Activated CD4-positive, alpha-beta T cell treated with anti-CD3 and anti-CD28 coated beads, Interleukin-10, Interleukin-2, amounts not matched to agents 100 ng/mL and 50 ng/mL, durations not matched to agents 16 hours and 8 hours (primary cell): ENCODE results near the gene PLXNC1.

ENCODE experiments used
- DNase-seq: peaks from one replicate; pipeline ENCODE4 v3.0.0-alpha.2; 2020

PLXNC1 gene

DNA sequence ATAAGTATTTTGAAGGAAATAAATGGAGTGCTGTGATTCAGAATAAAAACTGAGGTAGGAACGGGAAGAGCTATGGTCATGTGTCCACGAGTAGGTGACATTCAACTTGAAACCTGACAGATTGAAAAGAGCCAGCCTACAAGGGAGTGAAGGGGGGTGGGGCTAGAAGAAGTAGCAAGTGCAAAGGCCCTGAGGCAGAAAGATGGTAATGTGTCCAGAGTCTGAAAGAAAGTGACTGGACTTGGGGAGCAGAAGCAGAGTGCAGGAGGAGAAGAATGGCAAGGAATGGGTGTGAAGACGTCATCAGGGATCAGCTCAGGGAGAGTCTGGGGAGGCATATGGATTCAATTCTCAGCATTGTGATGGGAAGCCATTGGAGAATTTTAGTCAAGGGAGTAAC lies 13.7 kb downstream of the PLXNC1 start:
- no peak for DNase-seq

DNA sequence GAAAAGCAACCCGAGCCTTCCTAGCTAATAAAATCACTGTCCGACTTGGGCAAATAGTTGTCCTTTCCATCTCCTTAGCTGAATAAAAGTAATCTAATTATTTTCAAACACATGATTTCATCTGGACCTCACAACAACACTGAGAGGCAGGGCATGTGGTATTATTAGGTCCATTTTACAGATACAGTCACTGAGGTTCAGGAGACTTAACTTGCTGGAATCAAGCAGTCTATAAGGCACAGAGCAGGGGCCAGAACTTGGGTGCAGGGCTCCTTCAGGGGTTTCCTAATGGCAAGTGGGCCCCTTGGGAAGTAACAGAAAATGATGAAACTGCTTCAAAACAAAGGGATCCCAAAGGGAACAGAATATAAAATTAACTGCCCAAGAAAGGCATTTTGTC lies 15.5 kb downstream of the PLXNC1 start:
- no peak for DNase-seq

DNA sequence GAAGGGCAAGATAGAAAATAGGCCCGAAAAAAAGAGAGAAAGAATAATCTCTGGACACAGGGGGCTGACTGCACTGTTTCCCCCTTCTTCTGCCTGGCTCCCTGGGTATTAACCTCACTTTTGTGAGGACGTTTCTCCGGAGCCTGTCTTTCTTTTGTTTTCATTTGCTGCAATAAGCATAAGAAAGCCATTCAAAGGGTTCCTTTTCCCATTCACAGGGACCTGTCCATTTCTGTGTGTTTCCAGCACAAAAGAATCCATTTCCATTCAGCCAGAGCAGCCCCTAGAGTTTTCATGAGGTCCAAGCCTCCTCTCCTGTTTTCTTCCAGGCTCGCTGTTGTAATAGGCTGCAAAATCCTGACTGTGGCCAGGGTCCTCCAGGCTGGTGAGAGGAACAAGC lies 16.8 kb downstream of the PLXNC1 start:
- DNase-seq: no peak

DNA sequence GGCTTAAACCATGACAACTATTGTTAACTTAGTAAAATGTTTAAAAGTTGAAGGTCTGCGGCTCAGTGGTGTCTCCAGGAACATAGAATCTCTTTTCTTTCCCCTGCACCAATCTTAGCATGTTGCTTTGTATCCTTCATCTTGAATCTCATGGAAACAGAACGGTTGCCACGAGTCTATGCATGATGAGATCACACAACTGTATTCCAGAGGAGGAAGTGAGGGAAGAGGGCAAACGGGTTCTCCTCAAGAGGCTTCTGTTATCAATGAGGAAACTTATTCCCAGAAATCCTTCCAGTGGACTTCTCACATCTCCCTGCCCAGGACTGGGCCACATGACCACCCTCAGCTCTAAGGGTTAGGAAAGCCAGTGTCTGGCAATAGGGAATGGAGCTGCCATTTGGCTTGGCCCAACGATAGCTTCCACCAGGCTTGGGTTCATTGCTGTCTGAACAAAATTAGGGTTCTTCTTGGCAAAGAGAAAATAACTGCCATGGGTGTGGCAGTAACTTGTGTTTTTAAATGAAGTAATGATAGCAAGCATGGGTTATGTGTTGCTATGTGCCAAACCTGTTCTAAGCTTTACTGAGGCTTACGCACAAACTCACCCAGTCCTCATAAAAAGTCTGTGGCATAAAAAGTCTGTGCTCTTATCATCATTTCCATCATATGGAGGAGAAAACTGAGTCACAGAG lies 17.4 kb downstream of the PLXNC1 start:
- no peak for DNase-seq

DNA sequence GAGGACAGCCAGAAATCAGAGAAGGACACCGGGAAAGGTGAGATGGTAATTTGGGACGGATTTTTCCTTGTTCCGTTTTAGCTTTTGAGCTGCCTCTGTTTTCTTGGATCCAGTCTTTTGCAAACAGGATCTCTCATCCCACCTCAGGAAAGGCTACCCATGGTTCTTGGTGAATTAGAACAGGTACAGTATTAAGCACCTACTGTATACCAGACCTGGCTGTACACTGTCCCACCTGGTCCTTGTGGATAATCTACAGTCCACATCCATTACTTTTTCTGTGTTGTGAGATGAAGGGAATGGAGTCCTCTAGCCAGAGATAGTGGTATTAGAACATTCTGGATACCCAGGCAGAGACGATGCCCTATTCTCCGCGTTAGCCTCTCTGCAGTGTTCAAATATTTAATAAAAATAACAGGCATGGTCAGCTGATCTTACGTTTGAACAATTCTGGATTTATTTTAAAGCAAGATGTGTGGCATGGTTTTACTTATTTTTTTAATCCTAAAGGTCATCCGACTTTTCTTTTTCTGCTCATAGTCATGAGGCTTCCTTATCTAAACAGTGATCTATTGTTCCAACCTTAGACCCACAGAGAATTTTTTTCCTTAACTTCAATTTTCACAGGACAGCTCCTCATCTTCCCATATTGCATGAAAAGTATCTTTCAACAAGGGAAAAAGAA lies 18.8 kb downstream of the PLXNC1 start:
- DNase-seq: no peak

DNA sequence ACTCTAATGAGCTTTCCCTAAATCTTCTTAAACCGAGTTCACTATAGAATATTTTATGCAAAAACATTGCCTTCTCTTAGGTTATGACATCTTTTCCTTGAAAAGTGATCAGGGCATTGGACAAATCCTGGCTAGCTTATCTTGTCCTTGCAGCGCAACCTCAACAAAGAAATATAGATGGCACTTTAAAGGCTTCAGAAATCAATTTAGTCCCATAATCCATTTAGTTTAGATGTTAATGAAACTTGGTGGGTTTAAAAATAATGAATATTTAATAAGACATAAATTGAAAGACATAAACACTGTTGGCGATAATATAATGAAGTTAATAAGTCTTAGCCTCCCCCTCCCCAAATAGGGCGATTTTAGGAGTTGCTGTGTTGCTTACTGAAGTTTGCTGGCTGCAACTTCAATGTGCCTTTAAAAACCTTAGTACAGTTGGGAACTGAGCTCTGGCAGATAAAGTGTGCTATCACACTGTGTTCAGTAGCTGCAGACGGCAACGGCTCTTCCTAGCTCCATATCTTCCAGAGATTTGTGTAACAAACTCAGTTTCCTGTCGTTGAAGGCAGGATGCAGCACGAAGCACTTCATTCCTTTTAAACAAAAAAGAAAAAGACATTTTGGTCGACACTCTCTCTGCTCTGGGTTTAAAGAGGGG lies 19.5 kb downstream of the PLXNC1 start:
- no peak for DNase-seq

DNA sequence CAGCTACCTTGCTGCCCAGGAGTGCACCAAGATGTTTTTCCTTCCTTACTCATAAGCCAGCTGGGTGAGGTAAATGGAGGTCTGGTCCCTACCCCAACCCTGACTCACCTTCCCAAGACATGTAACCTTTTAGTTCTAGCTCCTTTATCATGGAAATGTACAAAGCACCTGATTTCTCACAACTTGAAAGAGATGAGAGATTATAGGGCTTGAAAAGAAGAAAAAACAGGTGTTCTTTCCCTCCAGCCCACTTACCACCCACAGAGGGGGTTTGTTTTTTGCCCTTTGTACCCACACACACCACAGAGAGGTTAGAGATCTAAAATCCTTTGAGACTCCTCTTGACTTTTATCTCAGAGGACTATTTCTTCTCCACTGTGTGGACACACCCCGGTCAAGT lies 21.1 kb downstream of the PLXNC1 start:
- no peak for DNase-seq

DNA sequence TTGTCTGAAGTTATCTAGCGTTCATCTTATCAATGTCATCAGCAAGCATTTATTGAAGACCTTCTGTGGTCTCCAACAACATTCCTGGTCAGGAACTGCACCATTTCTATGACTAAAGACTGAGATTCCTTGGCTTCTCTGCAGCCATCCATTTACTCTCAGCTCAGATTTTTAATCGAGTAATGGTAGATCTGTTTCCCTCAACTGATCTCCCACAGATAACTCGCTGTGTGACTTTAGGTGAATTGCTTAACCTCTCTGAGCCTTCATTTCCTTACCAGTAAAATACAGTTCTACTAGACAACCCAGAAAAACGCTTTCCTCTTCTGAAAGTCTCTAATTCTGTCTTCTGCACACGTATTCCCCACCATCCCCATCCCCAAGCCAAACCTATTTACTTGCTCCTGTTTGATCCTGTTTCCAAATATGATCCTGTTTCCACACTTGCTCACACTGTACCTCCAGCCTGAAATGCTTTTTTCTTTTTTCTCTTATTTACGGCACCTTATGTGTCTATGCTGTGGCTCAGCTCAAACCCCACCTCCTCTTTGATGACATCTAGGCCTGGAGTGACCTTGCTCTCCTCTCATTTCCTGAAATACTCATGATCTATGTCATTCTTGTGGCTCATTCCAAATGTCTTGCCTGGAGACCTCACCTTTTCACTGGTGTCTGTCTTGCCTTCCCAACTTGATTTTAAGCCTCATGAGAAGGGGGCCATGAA lies 21.8 kb downstream of the PLXNC1 start:
- no peak for DNase-seq

DNA sequence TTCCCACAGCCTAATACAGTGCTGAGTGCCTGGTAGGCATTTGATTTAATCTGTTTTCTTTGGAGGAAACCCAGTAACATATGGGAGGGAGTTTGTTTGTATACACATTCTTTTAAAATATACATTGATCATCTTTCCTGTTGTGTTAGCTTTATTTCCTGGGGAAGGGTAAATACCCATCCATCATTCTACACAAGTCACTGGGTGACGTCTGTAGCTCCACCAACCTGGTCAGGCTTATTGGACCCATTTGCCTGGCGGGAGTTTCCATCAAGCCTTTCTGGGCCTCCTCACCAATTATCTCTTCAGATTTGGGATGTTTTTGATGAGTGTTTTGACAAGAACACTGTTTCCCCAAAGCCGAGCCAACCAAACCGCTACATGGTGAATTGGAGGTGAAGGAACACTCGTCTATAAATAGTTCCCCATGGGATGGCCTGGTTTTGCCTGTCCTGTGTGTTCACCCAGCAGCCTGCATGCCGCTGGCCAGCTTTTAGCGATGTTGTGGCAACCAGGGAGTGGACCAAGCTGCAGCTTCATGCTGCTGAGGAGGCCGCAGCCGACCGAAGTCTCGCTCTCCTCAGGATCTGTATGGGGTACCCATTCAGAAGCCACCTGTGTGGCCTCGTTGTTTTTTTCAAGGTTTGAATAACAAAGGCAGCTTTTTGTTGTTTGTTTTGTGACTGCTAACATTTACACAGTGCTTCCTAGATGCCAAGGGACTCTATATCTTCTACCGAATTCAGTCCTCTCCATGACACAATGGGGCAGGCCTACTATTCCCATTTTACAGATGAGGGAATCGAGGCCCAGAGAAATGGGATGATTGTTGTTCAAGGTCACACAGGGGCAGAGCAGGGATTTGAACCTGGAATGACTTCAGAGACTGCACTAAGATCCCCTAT lies 22.6 kb downstream of the PLXNC1 start:
- no peak for DNase-seq

DNA sequence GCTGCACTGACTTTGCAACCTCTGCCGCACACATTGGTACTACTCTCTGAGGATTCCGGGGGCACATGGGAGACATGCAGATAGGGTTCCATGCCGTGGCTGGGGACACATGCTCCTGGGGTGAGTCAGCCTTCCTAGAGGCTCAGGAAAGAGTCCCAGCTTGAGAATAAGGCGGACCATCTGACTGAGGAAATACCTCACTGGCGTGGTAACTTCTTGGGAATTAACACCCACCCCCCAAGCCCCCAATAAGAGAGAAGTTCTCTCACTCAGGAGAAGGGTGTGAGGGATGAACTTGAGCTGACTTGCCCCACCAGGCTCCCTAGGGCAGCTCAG lies 23.2 kb downstream of the PLXNC1 start:
- no peak for DNase-seq

DNA sequence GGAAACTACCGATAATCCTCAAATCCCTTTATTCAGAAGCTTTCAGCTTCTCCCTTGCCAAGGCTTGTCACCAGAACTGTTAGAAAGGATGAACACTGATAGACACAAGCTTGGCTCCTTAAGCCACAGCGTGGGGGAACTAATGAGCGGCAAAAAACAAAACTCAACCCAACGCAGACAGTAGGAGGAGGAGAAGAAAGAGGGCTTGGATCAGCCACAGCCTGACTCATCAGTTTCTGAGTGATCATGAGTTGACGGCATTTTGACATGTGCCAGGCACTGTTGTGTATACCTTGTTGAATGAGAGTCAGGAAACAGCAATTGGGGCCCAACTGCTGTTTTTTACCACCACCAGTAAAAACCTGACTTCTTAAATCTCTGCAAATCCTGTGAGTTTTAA lies 23.7 kb downstream of the PLXNC1 start:
- peak; percentile 81 for DNase-seq

DNA sequence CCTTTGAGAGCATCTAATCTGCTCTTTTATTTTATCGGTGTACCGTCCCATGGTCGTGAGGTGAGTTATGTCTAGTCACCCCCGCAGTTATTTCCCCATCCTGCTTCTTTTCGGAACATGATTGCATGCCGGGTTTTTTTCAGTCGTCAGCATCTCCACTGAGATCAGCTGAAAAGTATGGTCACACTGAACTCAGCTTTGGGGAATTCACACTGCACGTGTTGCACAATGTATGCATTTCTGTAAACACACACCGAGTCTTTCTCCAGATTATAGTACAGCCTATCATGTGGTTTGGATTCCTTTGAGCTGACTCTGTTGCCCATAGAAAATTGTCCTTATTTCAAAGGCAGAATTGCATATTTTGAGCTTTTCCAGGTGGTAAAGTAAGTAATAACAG lies 24.6 kb downstream of the PLXNC1 start:
- DNase-seq: peak; percentile 17

DNA sequence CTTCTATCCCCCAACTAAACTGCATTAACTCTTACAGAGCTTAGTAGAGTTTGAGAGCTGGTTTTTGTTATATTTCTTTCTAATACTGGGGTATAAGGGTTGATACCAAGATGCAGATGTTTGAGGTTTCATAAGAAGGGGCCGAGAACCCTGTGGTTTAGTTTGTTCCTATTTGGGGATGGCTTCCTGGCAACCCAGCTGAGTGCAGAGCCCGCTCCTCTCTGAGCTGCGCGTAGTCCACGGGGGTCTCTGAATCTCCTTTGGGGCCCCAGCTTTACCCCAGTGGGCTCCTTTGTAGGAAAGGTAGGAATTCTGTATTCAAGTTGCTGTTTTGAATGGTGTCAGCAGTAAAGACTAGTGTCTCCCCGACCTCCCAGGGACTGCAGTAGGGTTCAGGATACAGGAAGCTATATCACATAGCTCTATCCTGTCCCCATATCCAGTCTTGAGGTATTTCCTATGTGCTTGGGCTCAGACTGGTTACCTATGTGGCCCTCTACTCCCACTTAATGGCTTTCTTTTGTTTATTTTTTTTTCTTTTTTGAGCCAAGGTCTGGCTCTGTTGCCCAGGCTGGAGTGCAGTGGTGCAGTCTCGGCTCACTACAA lies 25.4 kb downstream of the PLXNC1 start:
- no peak for DNase-seq

DNA sequence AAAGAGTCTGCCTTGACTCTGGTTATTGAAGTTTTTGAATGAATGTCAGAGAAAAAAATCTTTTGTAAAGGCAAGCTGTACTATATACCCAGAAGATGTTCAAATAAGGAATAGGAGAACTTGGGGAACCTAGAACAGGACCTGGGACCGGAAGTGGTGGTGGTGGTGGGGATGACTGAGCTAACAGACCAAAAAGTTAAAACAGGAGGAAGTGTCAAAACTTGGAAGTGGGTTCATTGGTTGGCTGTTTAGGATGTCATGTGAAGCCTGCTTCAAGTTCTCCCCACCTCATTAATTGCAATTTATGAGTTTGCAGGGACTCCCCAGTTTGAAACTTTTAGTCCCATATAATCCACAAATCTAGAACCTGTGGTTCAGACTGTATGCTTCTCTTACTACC lies 26.2 kb downstream of the PLXNC1 start:
- peak; percentile 72 for DNase-seq

DNA sequence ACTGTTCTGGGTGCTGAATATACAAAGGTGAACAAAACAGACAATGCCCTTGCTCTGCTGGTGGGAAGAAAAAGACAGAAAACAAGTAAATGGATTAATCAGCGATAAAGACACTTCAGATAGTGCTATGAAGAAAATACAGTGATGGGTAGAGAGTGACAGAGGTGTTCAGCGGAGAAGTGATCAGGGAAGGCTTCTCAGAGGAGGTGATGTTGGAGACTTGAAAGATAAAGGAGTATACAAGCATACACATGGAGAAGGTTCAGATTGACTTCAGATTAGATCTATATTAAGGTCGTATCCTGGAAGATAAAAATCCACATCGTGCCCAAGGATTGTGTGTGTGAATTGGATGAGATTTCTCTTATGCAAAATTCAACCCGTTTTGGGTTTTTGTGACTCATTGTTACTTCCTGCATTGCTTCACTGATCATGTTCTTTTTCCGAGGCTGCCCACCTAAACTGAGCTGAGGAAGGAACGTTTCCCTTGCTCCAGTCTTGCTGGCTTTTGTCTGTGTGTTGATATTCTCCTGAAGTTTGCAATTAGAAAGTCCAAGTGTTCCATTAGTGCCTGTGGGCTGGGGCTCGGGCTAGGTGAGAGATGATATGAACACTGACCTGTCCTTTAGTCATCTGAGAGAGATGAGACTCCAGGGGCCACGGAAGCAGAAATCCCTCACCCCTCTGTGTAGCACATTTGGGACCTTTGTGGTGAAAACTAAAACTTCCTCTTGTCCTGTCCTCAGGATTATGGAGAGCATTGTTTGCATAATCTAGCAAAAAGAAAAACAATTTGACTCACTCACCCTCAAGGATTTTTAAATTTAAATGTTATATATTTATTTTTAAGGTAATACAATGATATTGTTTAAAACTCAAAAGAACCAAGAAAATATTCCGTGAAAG lies 27.6 kb downstream of the PLXNC1 start:
- peak; percentile 45 for DNase-seq

DNA sequence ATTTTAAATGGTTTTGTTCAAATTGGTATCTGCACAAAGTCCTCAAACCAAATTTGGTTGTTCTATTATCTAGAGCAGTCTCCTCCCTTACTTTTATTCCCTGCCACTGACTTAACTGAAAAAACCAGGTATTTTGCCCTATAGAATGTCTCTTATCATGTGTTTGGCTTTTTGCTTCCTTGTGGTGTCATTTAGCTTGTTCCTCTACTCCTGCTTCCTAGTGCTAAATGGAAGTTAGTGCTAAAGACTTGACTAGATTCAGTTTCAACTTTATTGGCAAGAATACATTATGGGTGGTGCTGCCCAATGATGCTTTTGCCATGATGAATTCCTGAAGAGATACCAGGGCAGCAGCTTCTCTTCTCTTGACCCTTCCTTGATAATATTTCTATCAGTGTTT lies 29.7 kb downstream of the PLXNC1 start:
- no peak for DNase-seq

DNA sequence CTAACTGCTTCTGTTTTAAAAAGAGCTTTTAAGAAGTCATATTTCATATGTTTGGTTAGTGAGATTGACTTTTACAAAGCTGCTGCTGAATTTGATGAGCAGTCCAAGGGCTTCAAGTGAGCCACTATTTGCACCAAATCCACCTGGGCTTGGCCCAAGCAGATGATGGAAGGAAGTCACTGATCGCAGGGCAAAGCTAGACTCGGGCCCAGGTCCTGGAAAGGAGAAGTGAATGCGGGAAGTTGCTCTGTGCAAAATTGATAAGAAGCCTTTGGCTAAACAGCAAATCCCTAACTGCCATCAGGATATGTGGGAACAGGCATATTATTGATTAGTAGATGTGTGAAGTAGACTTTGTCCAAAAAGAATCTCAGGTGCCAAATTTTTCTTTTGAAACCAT lies 30.5 kb downstream of the PLXNC1 start:
- DNase-seq: no peak

DNA sequence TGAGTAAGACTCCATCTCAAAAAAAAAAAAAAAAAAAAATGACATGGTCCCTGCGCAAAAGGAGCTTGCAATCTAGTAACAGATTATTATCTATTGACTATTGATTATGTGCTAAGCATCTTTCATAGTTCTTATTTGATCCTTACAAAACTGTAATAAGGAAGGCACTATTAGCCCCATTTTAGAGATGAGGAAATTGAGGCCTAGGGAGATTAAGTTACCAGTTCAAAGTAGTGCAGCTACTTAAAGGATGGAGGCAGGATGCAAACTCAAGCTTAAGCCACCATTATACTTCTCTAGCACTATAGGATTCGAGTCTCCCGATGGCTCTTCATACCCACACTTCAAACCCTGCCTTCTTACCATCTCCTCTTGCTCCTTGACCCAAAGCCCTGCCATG lies 31.3 kb downstream of the PLXNC1 start:
- no peak for DNase-seq

DNA sequence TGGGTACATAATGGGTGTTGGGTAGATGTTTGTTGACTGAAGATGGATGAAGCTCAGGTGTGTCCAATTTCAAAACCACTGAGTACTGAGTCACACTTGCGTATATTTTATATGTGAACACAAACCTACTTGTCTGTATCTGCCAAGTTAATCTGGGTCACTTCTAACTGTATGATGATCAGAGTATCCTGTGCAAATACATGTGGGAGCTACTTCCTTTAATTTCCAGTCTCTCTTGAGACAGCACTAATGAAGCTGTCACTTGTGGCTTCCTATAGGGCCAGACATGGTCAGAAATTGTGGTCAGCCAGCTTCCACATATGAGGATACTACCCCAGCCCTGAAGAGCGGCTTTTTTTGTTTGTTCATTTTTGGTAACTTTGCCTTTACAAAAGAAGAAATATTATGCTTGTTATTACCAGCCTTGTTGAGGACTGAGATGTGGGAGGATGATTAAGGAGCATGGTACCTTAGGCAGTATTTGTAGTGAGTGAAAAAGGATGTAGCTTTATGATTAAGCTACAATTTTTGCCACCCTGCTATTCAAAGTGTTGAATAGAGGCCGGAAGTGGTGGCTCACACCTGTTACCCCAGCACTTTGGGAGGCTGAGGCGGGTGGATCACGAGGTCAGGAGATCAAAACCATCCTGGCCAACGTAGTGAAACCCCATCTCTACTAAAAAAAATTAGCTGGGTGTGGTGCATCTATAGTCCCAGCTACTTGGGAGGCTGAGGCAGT lies 32.4 kb downstream of the PLXNC1 start:
- DNase-seq: peak; percentile 25

DNA sequence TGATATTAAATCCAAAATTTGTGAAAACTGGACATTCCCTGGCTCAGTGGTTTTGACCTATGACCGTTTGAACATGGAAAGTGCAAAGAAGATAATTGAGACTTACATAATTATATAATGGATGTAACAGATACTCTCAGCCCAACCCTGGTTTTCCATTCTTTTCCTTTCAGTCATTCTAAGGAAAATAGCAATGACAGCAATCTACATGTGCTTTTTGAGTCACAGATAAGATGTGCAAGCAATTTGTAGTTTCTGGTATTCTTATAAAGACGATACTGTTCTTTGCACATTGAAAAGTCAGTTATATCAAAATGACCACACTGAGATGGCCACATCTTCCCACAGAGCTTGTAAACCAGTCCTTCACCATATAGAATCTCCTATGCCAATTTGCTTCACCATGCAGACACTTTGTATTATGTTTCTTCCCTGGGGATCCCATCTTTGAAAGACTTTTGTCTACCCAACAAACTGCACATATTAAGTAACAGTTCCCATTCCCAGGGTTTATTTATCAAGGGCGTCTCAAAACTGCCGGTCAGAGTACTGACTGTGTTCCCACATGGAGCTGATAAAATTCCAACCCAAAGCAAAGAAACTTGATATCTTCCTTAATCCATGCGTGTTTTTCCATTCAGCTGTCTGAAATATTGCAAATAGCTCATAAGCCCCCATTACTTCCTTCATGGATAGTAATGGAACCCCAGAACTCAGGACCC lies 34.8 kb downstream of the PLXNC1 start:
- DNase-seq: no peak
